CD14-positive monocyte (primary cell): Measurements from ENCODE around the gene PSMD13. TPM values are rescaled to one million over a fixed set of nuclear protein-coding genes. Genes with fewer than 3 reads are reported as not detected.
A peak's percentile ranks its signal among the peaks of the same experiment; 100 is the strongest.

Experiments used
- DNase-seq, 3 donors: peaks; one replicate each; pipeline ENCODE4 v3.0.0-alpha.2; 2011 to 2022
- H2AFZ ChIP-seq: 2 replicates; pipeline ENCODE4 v1.6.0; 2012; ENCODE audit warnings: mild to moderate bottlenecking, low read depth, low read length, inconsistent platforms; ENCODE audit not compliant: insufficient read depth, poor library complexity, severe bottlenecking
- H3K27ac ChIP-seq, 2 donors: 1 replicate in 1 of 2; 2 replicates in 1 of 2; pipeline ENCODE4 v1.5.1; 2012 to 2013; ENCODE audit warnings: low read length in 2 of 2, control low read depth in 1 of 2, inconsistent platforms in 1 of 2, low read depth in 1 of 2, mild to moderate bottlenecking in 1 of 2
- H3K27me3 ChIP-seq, 2 donors: one replicate each; pipeline versions ENCODE4 v1.6.0 to v1.6.1; 2011 to 2013; ENCODE audit warnings: low read length in 2 of 2; ENCODE audit not compliant: control insufficient read depth in 2 of 2, insufficient read depth in 2 of 2
- H3K36me3 ChIP-seq, 2 donors: replicated peaks in 1 of 2; 1 replicate in 1 of 2; 2 replicates in 1 of 2; pipeline versions ENCODE4 v1.5.1 to v1.6.1; 2012 to 2013; ENCODE audit warnings: low read length in 2 of 2, control low read depth in 1 of 2, inconsistent platforms in 1 of 2, mild to moderate bottlenecking in 1 of 2; ENCODE audit not compliant: insufficient read depth in 2 of 2, control insufficient read depth in 1 of 2
- H3K4me1 ChIP-seq, 2 donors: 1 replicate in 1 of 2; 2 replicates in 1 of 2; pipeline versions ENCODE4 v1.5.1 to v1.6.1; 2012 to 2013; ENCODE audit warnings: low read length in 2 of 2, control low read depth in 1 of 2, inconsistent platforms in 1 of 2, mild to moderate bottlenecking in 1 of 2, moderate library complexity in 1 of 2; ENCODE audit not compliant: insufficient read depth in 2 of 2, control insufficient read depth in 1 of 2
- H3K4me2 ChIP-seq: replicated peaks from 2 replicates; pipeline ENCODE3; 2012; ENCODE audit warnings: low read length, moderate library complexity, mild to moderate bottlenecking; ENCODE audit not compliant: poor library complexity, severe bottlenecking; ENCODE audit errors: extremely low read depth
- H3K4me3 ChIP-seq, 3 experiments: fragments of 200-600 bp in 1 of 3; sonication (generic) in 1 of 3; replicated peaks in 1 of 3; 1 replicate in 2 of 3; 2 replicates in 1 of 3; pipeline ENCODE4 v1.5.1; 2011 to 2013; ENCODE audit warnings: low read length in 3 of 3, mild to moderate bottlenecking in 3 of 3, control low read depth in 2 of 3, low read depth in 2 of 3, inconsistent platforms in 1 of 3, moderate library complexity in 1 of 3
- H3K79me2 ChIP-seq: 2 replicates; pipeline ENCODE4 v1.6.0; 2012; ENCODE audit warnings: mild to moderate bottlenecking, control low read depth, inconsistent platforms, low read length, moderate library complexity; ENCODE audit not compliant: insufficient read depth
- H3K9ac ChIP-seq: 2 replicates; pipeline ENCODE4 v1.6.0; 2017; ENCODE audit warnings: low read length, mild to moderate bottlenecking; ENCODE audit not compliant: insufficient read depth, poor library complexity, severe bottlenecking
- H3K9me3 ChIP-seq, 2 donors: replicated peaks in 1 of 2; 1 replicate in 1 of 2; 2 replicates in 1 of 2; pipeline versions ENCODE4 v1.5.1 to v1.6.1; 2012 to 2013; ENCODE audit warnings: low read length in 2 of 2, control low read depth in 1 of 2; ENCODE audit not compliant: control insufficient read depth in 1 of 2, insufficient read depth in 1 of 2
- H4K20me1 ChIP-seq: 2 replicates; pipeline ENCODE4 v1.6.0; 2012; ENCODE audit warnings: mild to moderate bottlenecking, low read length, control low read depth, moderate library complexity; ENCODE audit not compliant: insufficient read depth
- H3K27ac Mint-ChIP-seq, 7 donors: one replicate each; pipeline ENCODE4 v1.8.0; 2020; ENCODE audit warnings: mild to moderate bottlenecking in 7 of 7, mixed read lengths in 7 of 7, moderate library complexity in 6 of 7, inconsistent platforms in 2 of 7
- H3K27me3 Mint-ChIP-seq, 3 donors: one replicate each; pipeline ENCODE4 v1.8.0; 2021 to 2022; ENCODE audit warnings: low read depth in 3 of 3, mild to moderate bottlenecking in 3 of 3, mixed read lengths in 3 of 3, moderate library complexity in 3 of 3, inconsistent platforms in 1 of 3
- H3K36me3 Mint-ChIP-seq, 2 donors: one replicate each; pipeline ENCODE4 v1.8.0; 2020; ENCODE audit warnings: mixed read lengths in 2 of 2, inconsistent platforms in 1 of 2, mild to moderate bottlenecking in 1 of 2
- H3K4me1 Mint-ChIP-seq: one replicate; pipeline ENCODE4 v1.8.0; 2020; ENCODE audit warnings: mild to moderate bottlenecking, mixed read lengths
- H3K4me3 Mint-ChIP-seq, 2 donors: one replicate each; pipeline ENCODE4 v1.8.0; 2020; ENCODE audit warnings: mild to moderate bottlenecking in 2 of 2, mixed read lengths in 2 of 2, moderate library complexity in 1 of 2
- H3K9me3 Mint-ChIP-seq, 7 donors: one replicate each; pipeline ENCODE4 v1.8.0; 2020 to 2022; ENCODE audit warnings: mixed read lengths in 7 of 7, mild to moderate bottlenecking in 6 of 7, moderate library complexity in 6 of 7, inconsistent platforms in 2 of 7
- CTCF ChIP-seq: fragments of 200-600 bp; IDR thresholded peaks from one replicate; pipeline ENCODE4 v1.8.0; 2022; ENCODE audit warnings: antibody characterized with exemption, mild to moderate bottlenecking
- WGBS: methylation state at CpG from one replicate; pipeline ENCODE4 v1.1.5; 2013; ENCODE audit warnings: missing lambda C conversion rate; ENCODE audit not compliant: insufficient coverage; 5-methylcytosine and 5-hydroxymethylcytosine counted together
- intact Hi-C, 2 donors: fragments of 100-400 bp; cut with micrococcal nuclease; formaldehyde crosslinking; loops; one replicate each; pipeline versions ENCODE4 v1.15.0 to v1.15.1; 2023
- polyA plus RNA-seq, 3 donors: library from polyadenylated mRNA; depleted of rRNA in 1 of 3; unstranded in 2 of 3; stranded (reverse) in 1 of 3; fragments of 300-500 nt in 2 of 3; fragments of >200 nt in 1 of 3; fragmentation: Illumina TruSeq in 2 of 3; gene quantifications; 1 replicate in 2 of 3; 2 replicates in 1 of 3; pipeline ENCODE4 v1.2.3, GENCODE V29; 2012 to 2021

The PSMD13 gene
- polyA plus RNA-seq, 3 donors, result 136 to 272 (median 218) TPM

GRCh38 chr11:278001-278951 is 41.5 kb downstream of the PSMD13 start, which contains the start of gene NLRP6:
NLRP6 (plus strand) TSS chr11:278407; CDS start chr11:278570, 163 bp downstream.
- H3K9ac ChIP-seq, result no peak within 1 kb of the TSS
- peaks cover 0 to 25% (median 18%) of the 10 kb centered on the region in 7 donors for H3K9me3 Mint-ChIP-seq

More at GRCh38 chr11:278001-278951, 41.5 kb downstream of the PSMD13 start, which contains the start of gene NLRP6:
- no peak for TF ChIP-seq CTCF
- Histone ChIP-seq H3K4me2 (peak within 1 kb of the TSS; percentile 68), H2AFZ (peak within 1 kb of the TSS; percentile 67), H3K4me1 (peaks cover 34 to 48% of the 10 kb centered on the region in 2 donors), H3K27ac (no peak within 1 kb of the TSS), H3K36me3 (no peaks in the 10 kb centered on the region), H3K4me3 (peak within 1 kb of the TSS in 1 of 3 experiments; percentile 61), H3K79me2 (no peaks in the 10 kb centered on the region), H4K20me1 (peaks cover 5% of the 10 kb centered on the region), H3K9me3 (peaks cover 0 to 15% of the 10 kb centered on the region in 2 donors), H3K27me3 (peaks cover 40 to 52% of the 10 kb centered on the region in 2 donors)
- 93% methylated on average over 16 of the region's 21 CpGs for WGBS
- Mint-ChIP-seq H3K4me3 (peak within 1 kb of the TSS; percentile 53 to 88), H3K27ac (peak within 1 kb of the TSS in 2 of 7 donors; percentile 65 to 78), H3K36me3 (peaks cover 14 to 16% of the 10 kb centered on the region in 2 donors), H3K4me1 (peaks cover 34% of the 10 kb centered on the region), H3K27me3 (peaks cover 46 to 64% (median 50%) of the 10 kb centered on the region in 3 donors)
- intact Hi-C loops, result no loop called here
- DNase-seq, result peak in 1 of 3 donors; percentile 2
